Liver (tissue), 9 donors: ENCODE measurements around the gene UBE2E2. TPM values are rescaled to one million over a fixed set of nuclear protein-coding genes. Genes with fewer than 3 reads are reported as not detected.

ENCODE experiments used
- DNase-seq: peaks from one replicate; pipeline ENCODE4 v3.0.0-alpha.2; 2017; ENCODE audit warnings: low spot score
- H3K27ac ChIP-seq, 2 donors: one replicate each; pipeline ENCODE4 v1.7.0; 2013; ENCODE audit warnings: inconsistent platforms in 2 of 2, low read length in 2 of 2, control low read depth in 1 of 2, low read depth in 1 of 2, mild to moderate bottlenecking in 1 of 2
- H3K27me3 ChIP-seq, 4 donors: one replicate each; pipeline versions ENCODE4 v1.6.1 to v1.7.0; 2013; ENCODE audit warnings: low read length in 3 of 4, inconsistent platforms in 1 of 4, mild to moderate bottlenecking in 1 of 4, moderate library complexity in 1 of 4; ENCODE audit not compliant: control insufficient read depth in 4 of 4, insufficient read depth in 4 of 4
- H3K36me3 ChIP-seq, 4 donors: one replicate each; pipeline versions ENCODE4 v1.6.1 to v1.7.0; 2013; ENCODE audit warnings: low read length in 3 of 4, mild to moderate bottlenecking in 3 of 4, low read depth in 1 of 4, moderate library complexity in 1 of 4; ENCODE audit not compliant: control insufficient read depth in 4 of 4, insufficient read depth in 3 of 4
- H3K4me1 ChIP-seq, 4 donors: one replicate each; pipeline versions ENCODE4 v1.6.1 to v1.7.0; 2013; ENCODE audit warnings: low read length in 3 of 4, mild to moderate bottlenecking in 3 of 4, moderate library complexity in 1 of 4; ENCODE audit not compliant: control insufficient read depth in 4 of 4, insufficient read depth in 4 of 4
- H3K4me3 ChIP-seq, 3 donors: one replicate each; pipeline versions ENCODE4 v1.6.1 to v1.7.0; 2013; ENCODE audit warnings: low read length in 3 of 3, control low read depth in 1 of 3, low read depth in 1 of 3, mild to moderate bottlenecking in 1 of 3
- H3K9ac ChIP-seq, 2 donors: one replicate each; pipeline ENCODE4 v1.7.0; 2013; ENCODE audit warnings: low read length in 2 of 2, mild to moderate bottlenecking in 2 of 2, moderate library complexity in 2 of 2, control low read depth in 1 of 2, low read depth in 1 of 2
- H3K9me3 ChIP-seq, 4 donors: one replicate each; pipeline versions ENCODE4 v1.6.1 to v1.7.0; 2013; ENCODE audit warnings: low read length in 3 of 4; ENCODE audit not compliant: control insufficient read depth in 4 of 4
- ATF3 ChIP-seq: IDR thresholded peaks from 2 replicates; pipeline ENCODE4 v1.6.1; 2016; ENCODE audit warnings: antibody characterized with exemption
- CTCF ChIP-seq: fragments of 150-350 bp; IDR thresholded peaks from 2 replicates; pipeline ENCODE4 v1.5.1; 2017; ENCODE audit warnings: improper control_type of control experiment, low read depth, low read length; ENCODE audit not compliant: missing input control
- EGR1 ChIP-seq, 2 donors: IDR thresholded peaks; 2 replicates each; pipeline ENCODE4 v1.6.1; 2016 to 2018; ENCODE audit warnings: antibody characterized with exemption in 2 of 2, low read depth in 2 of 2
- FOXA1 ChIP-seq: IDR thresholded peaks from 2 replicates; pipeline ENCODE4 v1.6.1; 2016; ENCODE audit warnings: antibody characterized with exemption
- FOXA2 ChIP-seq: IDR thresholded peaks from 2 replicates; pipeline ENCODE4 v1.6.1; 2016; ENCODE audit warnings: antibody characterized with exemption
- GABPA ChIP-seq, 2 donors: IDR thresholded peaks in 1 of 2; conservative IDR thresholded peaks in 1 of 2; 2 replicates each; pipeline ENCODE4 v1.6.1; 2016; ENCODE audit warnings: antibody characterized with exemption in 2 of 2, mild to moderate bottlenecking in 1 of 2, moderate library complexity in 1 of 2
- HNF4A ChIP-seq, 2 donors: conservative IDR thresholded peaks; 2 replicates each; pipeline ENCODE4 v1.6.1; 2016; ENCODE audit warnings: antibody characterized with exemption in 2 of 2, mild to moderate bottlenecking in 2 of 2
- HNF4G ChIP-seq: IDR thresholded peaks from 2 replicates; pipeline ENCODE4 v1.6.1; 2016; ENCODE audit warnings: antibody characterized with exemption
- JUND ChIP-seq, 2 donors: IDR thresholded peaks; 2 replicates each; pipeline ENCODE4 v1.6.1; 2016; ENCODE audit warnings: antibody characterized with exemption in 2 of 2
- MAX ChIP-seq: IDR thresholded peaks from 2 replicates; pipeline ENCODE4 v1.6.1; 2016; ENCODE audit warnings: antibody characterized with exemption
- NR2F2 ChIP-seq: IDR thresholded peaks from 2 replicates; pipeline ENCODE4 v1.6.1; 2016; ENCODE audit warnings: antibody characterized with exemption
- RAD21 ChIP-seq, 2 donors: IDR thresholded peaks; 2 replicates each; pipeline ENCODE4 v1.6.1; 2016; ENCODE audit warnings: antibody characterized with exemption in 2 of 2, mild to moderate bottlenecking in 2 of 2
- REST ChIP-seq: IDR thresholded peaks from 2 replicates; pipeline ENCODE4 v1.6.1; 2016; ENCODE audit warnings: antibody characterized with exemption, mild to moderate bottlenecking
- RXRA ChIP-seq, 2 donors: IDR thresholded peaks; 2 replicates each; pipeline ENCODE4 v1.6.1; 2017 to 2018; ENCODE audit warnings: antibody characterized with exemption in 2 of 2, mild to moderate bottlenecking in 1 of 2
- SP1 ChIP-seq: IDR thresholded peaks from 2 replicates; pipeline ENCODE4 v1.6.1; 2018; ENCODE audit warnings: antibody characterized with exemption, mild to moderate bottlenecking
- TAF1 ChIP-seq: conservative IDR thresholded peaks from 2 replicates; pipeline ENCODE4 v1.6.1; 2016; ENCODE audit warnings: antibody characterized with exemption, mild to moderate bottlenecking
- YY1 ChIP-seq: IDR thresholded peaks from 2 replicates; pipeline ENCODE4 v1.6.1; 2016; ENCODE audit warnings: antibody characterized with exemption, mild to moderate bottlenecking
- ZBTB33 ChIP-seq: IDR thresholded peaks from 2 replicates; pipeline ENCODE4 v1.6.1; 2016; ENCODE audit warnings: antibody characterized with exemption
- WGBS: extraction: QIAGEN DNeasy Blood & Tissue Kit; methylation state at CpG from one replicate; pipeline ENCODE4 v1.1.7; 2013; 5-methylcytosine and 5-hydroxymethylcytosine counted together
- polyA plus RNA-seq, 2 donors: library from polyadenylated mRNA; stranded (reverse) in 1 of 2; unstranded in 1 of 2; fragments of 200-250 nt in 1 of 2; fragments of >200 nt in 1 of 2; fragmentation: Nextera tagmentation in 1 of 2; extraction: Ambion mirVana in 1 of 2; gene quantifications; one replicate each; pipeline versions ENCODE4 v1.2.1 to v1.2.3, GENCODE V29; 2013 to 2015
- total RNA-seq, 2 donors: library from RNA; depleted of rRNA; stranded (reverse); fragments of >200 nt; gene quantifications; one replicate each; pipeline ENCODE4 v1.2.3, GENCODE V29; 2014
- donor health status: healthy.
- donor health status: healthy.
- donor health status: healthy.
- donor health status: healthy.
- donor health status: healthy.

The UBE2E2 gene
- total and polyA plus RNA-seq, 4 donors: 9.0 to 27.8 (median 16.8) TPM

- no peak overlapping the region for H3K9ac ChIP-seq
- H3K27me3 ChIP-seq: no peaks in the 10 kb centered on the region
- TF ChIP-seq CTCF (no peak), GABPA (IDR thresholded peaks at IDR 0.05 in 1 of 2, conservative IDR thresholded peaks at IDR 0.05 in 1 of 2) (no peak), RAD21 (IDR thresholded peaks at IDR 0.05) (no peak), JUND (IDR thresholded peaks at IDR 0.05) (no peak), NR2F2 (no peak), EGR1 (IDR thresholded peaks at IDR 0.05; ENCODE audit: low read depth in 2 of 2) (no peak), HNF4G (no peak), SP1 (no peak), HNF4A (conservative IDR thresholded peaks at IDR 0.05) (no peak), REST (no peak), RXRA (IDR thresholded peaks at IDR 0.05) (no peak), TAF1 (no peak), MAX (no peak), ZBTB33 (no peak), YY1 (no peak), FOXA2 (no peak), ATF3 (no peak), FOXA1 (no peak)
- H3K4me1 ChIP-seq: peaks cover 0 to 8% (median 6%) of the 10 kb centered on the region in 4 donors
- WGBS: 89% methylated on average over 4 of the region's 4 CpGs
- H3K4me3 ChIP-seq: no peak overlapping the region
- H3K27ac ChIP-seq: no peak overlapping the region
- no peak for DNase-seq
- no peaks in the 10 kb centered on the region for H3K9me3 ChIP-seq
- H3K36me3 ChIP-seq: no peaks in the 10 kb centered on the region
Measured at GRCh38 chr3:23198801-23199200, 4.3 kb upstream of the UBE2E2 start.
